Stimulated activated CD8-positive, alpha-beta memory T cell treated with anti-CD3 and anti-CD28 coated beads, Interleukin-15, amount 100 ng/mL, for 4 hours (primary cell): ENCODE measurements around the gene MEIS2.

Experiments used
- DNase-seq, 2 donors: peaks; one replicate each; pipeline ENCODE4 v3.0.0-alpha.2; 2020; ENCODE audit warnings: low read depth in 2 of 2

The MEIS2 gene

DNA sequence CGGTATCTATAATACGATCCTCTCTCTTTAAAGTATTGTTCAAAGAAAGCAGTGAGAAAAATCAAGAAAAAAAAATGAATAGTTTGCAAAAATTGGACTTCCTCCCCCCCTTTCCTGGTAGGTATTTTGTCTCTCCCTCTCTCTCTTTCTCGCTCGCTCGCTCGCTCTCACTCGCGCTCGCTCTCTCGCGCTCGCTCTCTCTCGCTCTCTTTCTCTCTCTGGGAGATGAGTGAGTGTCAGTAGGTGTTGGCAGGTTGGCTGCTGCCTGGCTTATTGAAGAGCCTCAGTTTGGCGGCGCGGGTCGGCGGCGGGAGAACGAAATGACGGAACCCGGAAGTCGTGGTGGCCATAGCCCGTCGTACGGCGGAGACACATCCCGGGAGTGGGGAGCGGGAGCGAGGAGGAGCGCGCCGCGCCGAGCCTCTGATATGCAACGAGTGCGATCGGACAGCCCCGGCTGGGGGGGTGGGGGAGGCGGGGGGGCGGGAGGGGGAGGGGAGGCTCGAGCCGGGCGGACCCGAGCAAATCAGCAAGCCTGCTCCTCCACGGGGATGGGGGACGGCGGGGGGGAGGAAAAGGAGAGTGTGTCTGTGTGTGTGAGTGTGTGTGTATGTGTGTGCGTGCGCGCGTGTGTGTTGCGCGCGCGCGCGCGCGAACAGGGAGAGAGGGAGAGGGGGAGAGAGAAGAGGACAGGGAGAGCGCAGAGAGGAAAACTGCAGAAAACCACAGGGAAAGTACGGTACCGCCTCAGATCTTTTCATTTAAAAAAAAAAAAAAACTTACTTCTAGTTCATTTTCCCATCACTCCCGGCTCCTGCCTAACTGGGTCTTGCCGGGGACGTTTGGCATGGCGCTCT, at the start of gene MEIS2:
TSS of gene MEIS2 (minus strand) at position 441 of the 857 bp plus-strand sequence. CDS start 1,083 bp downstream, outside the sequence.
- DNase-seq = no peak

GRCh38 chr15:37149146-37149545, 48.8 kb upstream of the MEIS2 start:
- no peak for DNase-seq

DNA sequence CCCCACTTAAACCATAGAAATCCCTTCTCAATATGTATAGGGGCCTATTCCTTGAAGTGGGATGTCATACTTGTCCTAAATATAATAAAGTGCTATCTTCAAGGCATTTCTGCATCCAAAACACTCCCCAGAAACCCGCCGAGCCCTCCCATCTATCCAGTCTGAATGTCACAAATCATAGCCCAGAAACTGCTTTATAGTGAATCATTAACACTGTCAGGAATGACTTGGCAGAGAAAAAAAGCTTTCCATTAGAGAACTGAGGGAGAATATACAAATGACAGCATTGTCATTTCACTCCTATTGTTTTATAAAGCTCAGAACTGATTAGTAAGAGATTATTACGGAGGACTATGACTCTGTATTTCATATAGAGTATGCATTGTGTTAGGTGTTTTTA, 48.4 kb upstream of the MEIS2 start:
- no peak for DNase-seq

DNA sequence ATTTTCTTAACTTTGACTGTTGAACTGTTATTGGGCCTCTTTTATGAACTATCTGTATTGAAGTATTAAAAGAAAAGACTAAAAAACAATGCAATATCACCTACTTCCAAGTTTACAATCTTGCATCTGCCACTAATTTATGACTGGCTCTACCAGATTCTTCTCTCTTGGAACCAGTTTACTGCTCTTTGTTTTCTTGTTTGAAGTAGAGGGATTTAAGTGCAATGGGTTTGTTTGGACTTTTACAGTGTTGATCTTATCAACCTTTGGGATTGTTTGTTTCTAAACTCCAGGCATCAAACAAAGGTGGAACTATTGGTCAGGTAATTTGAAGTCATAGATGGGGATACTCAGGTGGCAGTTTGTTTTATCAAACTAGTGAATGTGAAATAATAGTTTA, 43.0 kb upstream of the MEIS2 start:
- no peak for DNase-seq

DNA sequence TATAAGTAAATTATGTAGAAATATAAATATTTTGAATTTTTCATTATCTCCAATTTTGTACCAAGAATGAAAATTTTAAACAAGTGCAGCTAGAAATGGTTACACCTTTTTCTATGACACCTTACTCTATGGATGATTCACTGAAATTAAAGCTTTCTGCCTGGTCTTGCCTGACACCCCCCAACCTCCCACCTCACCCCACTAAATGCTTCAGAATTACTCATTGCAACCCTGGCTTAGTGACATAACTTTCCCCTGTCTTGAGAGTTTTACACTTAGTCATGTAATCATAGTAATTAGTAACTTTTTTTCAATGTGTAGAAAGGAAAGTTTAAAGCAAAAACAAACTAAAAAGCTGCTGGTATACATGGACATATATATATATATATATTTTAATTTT, 42.0 kb upstream of the MEIS2 start:
- no peak for DNase-seq

DNA sequence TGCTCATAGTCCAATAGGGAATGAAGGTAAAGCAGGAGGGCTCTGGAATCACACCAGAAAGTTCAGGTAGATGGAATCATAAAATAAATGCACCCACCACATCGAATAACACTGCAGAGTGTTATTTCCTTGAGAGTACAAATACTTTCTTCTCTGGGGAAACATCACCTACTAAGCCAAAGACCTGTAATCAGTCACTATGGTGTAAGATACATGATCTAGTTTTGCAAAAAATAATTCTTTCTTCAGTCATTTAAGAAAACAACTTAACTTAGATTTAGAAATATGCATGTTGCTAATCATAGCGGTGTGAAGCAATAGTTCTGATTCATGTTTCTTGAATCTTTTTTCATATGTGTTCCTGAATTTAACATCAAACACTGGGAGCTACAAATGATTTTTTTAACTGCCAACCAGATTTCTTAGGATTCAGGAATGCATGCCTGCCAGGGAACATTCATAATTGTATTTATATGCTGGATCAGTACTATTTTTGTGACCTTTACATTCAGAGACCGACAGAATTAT, 40.2 kb upstream of the MEIS2 start:
- no peak for DNase-seq

DNA sequence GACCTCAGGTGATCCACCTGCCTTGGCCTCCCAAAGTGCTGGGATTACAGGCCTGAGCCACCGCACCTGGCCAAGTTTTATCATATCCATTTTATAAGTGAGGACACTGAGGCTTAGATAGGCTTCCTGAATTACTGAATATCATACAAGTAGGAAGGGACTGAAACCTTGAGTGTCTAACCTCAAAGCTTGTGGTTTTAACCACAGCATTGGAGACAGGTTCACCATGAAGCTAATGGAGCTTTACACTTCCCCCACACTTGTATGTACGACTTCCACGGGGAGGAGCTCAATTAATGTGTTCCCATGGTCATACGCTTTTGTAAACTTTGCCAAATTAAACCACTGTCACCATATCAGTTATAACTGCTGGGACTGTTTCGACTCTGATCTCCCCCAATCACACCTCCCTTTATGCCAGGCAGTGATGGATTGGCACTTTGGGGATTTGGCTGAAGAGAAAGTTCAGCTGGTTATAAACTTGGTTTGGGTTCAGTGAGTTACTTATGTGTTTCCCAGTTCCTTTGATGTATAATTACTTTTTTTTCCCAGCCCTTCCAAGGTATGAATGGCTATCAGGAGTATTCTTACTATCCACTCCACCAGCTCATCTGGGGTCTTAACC, 38.4 kb upstream of the MEIS2 start:
- no peak for DNase-seq

DNA sequence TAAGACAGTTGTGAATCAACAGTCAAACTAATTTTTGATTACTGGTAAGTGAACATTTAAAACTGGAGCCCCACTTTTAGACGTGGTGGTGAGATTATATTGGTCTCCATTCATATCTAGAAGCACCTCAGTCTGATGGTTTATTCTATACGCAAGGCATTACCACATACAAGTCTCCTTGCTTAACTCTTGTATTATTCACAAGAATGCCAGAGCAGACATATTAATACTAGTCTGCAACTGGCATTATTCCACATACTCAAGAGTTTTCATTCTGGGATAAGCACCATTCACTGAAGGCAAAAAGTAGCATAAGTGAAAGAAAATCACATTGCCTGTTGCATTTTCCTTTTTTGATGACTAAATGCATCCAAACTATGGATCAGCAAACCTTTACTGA, 36.9 kb upstream of the MEIS2 start:
- no peak for DNase-seq

GRCh38 chr15:37136666-37137065, 36.3 kb upstream of the MEIS2 start:
- DNase-seq = no peak

DNA sequence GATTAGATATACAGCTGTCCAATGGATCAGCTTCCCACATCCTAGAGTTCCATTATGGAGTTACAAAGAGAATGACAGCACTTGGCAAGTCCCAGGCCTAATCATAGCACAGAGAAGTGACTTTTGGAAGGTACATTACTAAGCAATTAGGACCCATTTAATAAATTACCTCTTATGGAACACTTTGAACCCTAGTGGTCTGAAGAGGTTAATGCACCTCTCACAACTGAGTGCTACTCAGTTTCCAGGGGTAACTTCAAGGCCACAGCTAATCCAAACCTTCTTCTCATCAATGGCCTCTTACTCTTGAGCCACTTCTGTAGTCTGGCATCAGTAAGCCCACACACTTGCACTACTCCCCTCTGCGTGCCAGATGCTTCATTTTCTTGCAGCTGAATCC, 34.9 kb upstream of the MEIS2 start:
- no peak for DNase-seq

DNA sequence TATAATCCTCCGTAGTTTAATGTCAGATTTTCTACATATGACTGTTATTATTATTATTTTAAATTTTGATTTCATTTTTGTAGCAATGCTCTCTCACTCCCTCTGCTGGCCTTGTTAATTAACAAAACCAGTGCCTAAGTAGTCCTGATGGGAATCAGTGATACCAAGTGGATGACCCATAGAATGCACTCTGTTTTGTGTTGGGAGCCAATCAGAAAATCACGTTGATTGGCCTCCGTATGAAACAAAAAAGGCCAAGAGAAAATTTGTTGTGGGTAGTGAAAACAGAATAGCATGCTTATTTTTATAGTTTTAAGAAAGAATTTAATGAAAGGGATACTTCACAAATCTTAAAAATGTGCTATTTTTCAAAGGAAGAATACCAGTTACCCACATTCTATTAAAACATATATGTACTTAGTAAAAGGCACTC, 34.4 kb upstream of the MEIS2 start:
- DNase-seq = no peak

DNA sequence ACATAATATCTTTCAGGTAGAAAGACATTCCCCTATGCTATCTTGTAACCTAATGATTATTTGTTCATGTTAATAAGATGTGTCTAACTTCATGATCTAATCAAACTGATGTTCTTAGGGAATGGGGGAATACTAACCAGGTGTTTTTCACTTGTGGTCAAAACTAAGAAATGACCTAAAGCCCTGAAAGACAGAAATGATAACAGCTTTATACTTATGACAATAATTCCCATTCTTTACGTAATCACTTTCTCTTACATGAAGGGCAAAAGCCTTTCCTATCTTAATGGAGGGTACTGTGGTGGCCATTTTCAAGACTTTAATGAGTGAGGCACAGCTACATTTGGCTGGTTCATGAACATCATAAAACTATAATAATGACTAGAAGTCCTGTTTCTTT, 33.9 kb upstream of the MEIS2 start:
- DNase-seq = no peak

- DNase-seq = no peak
Observed at GRCh38 chr15:37133602-37134001, 33.3 kb upstream of the MEIS2 start.

- DNase-seq = no peak
Observed at GRCh38 chr15:37132826-37133417, 32.6 kb upstream of the MEIS2 start.

GRCh38 chr15:37131621-37132020, 31.3 kb upstream of the MEIS2 start:
- DNase-seq = no peak

- DNase-seq = no peak
Observed at GRCh38 chr15:37130356-37130755, 30.0 kb upstream of the MEIS2 start.

- no peak for DNase-seq
Observed at GRCh38 chr15:37125143-37125542, 24.8 kb upstream of the MEIS2 start.

DNA sequence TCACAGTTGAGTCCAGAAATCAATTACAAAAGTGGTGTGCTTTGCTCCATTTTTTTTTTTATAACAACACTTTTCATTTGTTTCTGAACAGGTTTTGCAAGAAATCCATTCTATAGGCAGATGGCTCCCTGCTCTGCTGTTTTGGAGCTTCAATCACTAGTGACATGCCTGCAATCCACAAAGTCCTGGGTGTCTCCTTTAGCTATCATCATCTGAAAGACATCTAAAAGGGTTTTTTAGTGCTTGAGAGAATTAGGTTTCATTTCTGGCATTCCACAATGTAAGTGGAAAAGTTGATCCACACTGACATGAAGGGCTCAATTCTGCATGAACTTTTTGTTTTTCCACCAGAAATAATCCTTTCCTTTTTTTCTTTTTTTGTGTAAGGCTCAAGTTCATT, 24.0 kb upstream of the MEIS2 start:
- DNase-seq = no peak

DNA sequence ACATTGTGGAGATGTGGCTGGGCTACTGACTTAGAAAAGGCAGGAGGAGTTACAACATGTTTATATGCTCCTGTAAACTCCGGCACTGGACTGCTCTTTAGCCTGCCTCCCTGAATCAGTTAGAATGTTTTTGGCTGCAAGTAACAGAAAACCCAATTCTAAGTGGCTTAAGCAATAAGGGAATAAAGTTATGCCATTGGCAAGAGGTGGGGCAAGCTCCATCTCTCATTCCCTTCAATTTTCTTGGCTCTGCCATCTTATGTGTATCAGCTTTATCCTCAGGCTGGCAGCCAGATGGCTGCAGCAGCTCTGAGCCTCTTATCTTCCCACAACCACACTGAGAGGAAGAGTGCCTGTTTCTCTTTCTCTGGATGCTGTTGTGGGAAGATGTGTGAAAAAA, 22.4 kb upstream of the MEIS2 start:
- DNase-seq = no peak

DNA sequence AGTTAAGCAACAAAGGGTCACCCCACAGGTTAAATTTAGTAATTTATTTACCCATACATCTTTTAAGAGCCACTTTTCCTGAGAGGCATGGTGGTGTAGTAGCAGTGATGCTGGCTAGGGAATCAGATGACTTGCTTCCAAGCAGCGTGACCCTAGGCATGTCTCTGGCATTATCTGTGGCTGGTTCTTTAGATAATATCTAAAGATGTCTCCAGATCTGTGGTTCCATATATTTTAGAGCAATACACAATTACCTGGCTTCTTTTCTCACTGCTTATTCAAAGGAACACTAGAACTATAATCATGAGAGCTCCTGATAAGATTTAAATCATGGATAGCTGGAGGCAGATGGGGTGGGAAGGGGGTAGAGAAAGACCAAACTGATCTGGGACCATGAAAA, 21.1 kb upstream of the MEIS2 start:
- no peak for DNase-seq

- no peak for DNase-seq
Observed at GRCh38 chr15:37117030-37117429, 16.7 kb upstream of the MEIS2 start.

- DNase-seq = no peak
Observed at GRCh38 chr15:37115538-37115937, 15.2 kb upstream of the MEIS2 start.
